H7 (cell line): ENCODE results near the gene ALPK1. TPM values are rescaled to one million over a fixed set of nuclear protein-coding genes. Genes with fewer than 3 reads are reported as not detected.
"Not testable (repeated sequence)": the region's sequence is repeated elsewhere in the genome, so short reads cannot be mapped to it uniquely, and the experiment has no call there.

ENCODE experiments used
- DNase-seq: peaks from one replicate; pipeline ENCODE4 v3.0.0; 2012
- H3K27me3 ChIP-seq: 2 replicates; pipeline ENCODE4 v1.6.0; 2011; ENCODE audit warnings: mild to moderate bottlenecking, low read length; ENCODE audit not compliant: control insufficient read depth, insufficient read depth
- H3K36me3 ChIP-seq: replicated peaks from 2 replicates; pipeline ENCODE4 v1.5.1; 2011; ENCODE audit warnings: low read length; ENCODE audit not compliant: control insufficient read depth, insufficient read depth
- H3K4me3 ChIP-seq: 2 replicates; pipeline ENCODE4 v1.5.1; 2011; ENCODE audit warnings: low read depth, mild to moderate bottlenecking, control low read depth, low read length, moderate library complexity; ENCODE audit not compliant: insufficient read depth
- total RNA-seq: library from RNA; depleted of rRNA; stranded (reverse); fragments of >200 nt; shearing (Covaris generic); gene quantifications from 2 replicates; pipeline ENCODE4 v1.2.3, GENCODE V29; 2014

Gene ALPK1
- total RNA-seq, 1 experiment from 2014 or later = not detected

DNA sequence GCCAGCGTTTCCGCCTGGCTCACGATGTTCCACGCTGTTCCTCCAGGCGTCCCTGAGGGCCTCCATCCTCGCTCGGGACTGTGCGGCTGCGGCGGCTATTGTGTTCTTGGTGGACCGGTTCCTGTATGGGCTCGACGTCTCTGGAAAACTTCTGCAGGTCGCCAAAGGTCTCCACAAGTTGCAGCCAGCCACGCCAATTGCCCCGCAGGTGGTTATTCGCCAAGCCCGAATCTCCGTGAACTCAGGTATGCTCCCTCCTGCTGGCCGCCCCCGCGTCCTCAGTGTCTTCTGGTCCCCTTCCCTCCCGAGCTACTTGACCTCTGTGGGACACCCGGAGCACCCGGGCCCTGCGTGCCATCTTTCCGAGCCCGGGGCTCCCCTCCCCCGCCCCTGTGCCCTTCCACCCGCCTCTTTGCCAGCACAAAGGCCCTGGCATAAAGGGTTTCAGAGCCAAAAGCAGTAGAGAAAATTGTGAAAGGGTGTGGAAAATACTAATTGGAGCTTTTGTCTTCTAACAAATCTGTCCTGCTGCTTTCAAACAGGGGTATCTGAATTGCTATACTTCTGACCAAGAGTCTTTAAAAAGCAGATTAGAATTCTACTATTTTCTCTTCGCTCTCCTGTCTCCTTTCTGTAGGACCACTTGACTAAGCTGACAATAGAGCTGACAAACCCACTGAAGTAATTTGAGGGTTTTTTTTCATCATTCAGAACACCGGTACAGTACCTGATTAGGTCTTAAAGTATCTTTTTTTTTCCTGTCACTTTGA lies 114.8 kb downstream of the ALPK1 start:
- Histone ChIP-seq H3K36me3 (no peaks in the 10 kb centered on the region), H3K4me3 (no peak overlapping the region; the same call in 1 of the 2 replicates), H3K27me3 (no peaks in the 10 kb centered on the region)
- peak; percentile 57 for DNase-seq

DNA sequence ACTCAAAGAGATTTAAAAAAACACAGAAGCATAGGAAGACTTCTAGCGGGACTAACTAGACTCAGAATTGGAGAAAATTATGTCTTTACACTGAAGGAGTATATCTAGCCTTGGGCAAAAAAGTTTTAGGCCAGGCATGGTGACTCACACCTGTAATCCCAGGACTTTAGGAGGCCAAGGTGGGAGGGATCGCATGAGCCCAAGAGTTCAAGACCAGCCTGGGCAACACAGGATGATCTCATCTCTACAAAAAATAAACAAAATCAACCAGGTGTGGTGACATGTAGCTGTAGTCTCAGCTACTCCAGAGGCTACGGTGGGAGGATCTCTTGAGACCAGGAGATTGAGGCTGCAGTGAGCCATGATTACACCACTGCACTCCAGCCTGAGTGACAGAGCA lies 119.3 kb downstream of the ALPK1 start:
- no peaks in the 10 kb centered on the region for H3K27me3 ChIP-seq
- H3K4me3 ChIP-seq = no peak overlapping the region
- no peaks in the 10 kb centered on the region for H3K36me3 ChIP-seq
- no peak for DNase-seq

DNA sequence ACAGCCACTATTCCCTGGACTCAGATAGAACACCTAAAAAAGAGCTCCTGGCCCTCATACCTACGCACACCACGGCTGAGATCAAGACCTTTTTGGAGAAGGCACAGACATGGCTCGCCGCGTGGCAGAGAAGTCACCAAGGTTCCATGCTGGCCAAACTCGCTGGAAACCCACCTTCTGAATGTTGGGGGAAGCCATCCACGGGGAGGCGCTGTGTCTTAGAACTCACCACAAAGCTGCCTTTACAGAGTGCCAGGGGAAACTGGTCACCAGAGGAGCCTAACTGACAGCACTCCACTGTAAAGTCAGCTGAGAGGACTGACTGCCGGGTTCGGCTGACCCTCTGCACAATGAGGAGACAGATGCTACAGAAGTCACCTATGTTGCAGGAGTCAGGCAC lies 120.9 kb downstream of the ALPK1 start:
- H3K36me3 ChIP-seq = no peaks in the 10 kb centered on the region
- H3K4me3 ChIP-seq = no peak overlapping the region
- H3K27me3 ChIP-seq = no peaks in the 10 kb centered on the region
- DNase-seq = peak; percentile 66

DNA sequence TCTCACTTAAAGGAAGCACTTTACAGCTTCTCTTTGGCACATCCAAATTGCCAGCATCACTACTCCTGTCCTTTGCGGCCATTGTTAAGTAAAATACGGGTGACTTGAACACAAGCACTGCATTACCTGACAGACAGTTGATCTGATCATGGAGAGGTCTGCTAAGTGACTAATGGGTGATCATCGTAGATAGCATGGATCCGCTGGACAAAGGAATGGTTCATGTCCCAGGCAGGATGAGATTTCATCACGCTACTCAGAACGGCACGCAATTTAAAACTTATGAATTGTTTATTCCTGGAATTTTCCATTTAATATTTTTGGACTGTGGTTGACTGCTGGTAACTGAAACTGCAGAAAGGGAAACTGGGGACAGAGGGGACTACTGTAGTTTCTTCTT lies 124.7 kb downstream of the ALPK1 start:
- no peak overlapping the region for H3K4me3 ChIP-seq
- no peaks in the 10 kb centered on the region for H3K27me3 ChIP-seq
- DNase-seq = no peak
- H3K36me3 ChIP-seq = no peaks in the 10 kb centered on the region

DNA sequence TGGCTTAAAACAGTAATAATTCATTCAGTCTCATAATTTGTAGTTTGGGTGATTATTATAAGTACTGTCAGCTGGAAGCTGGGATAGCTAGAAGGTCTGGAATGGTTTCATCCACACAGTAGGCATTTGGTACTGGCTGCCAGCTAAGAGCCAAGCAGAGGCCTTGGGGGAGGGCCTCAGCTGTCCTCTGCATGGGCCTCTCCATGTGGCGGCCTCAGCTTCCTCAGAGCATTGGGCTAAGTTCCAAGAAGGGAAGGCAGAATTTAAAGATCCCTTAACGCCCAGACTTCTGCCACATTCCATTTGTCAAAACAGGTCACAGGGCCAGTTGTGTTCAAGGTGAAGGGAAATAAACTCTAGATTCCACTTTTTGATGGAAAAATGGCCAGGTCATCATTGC lies 125.5 kb downstream of the ALPK1 start:
- no peak for DNase-seq
- Histone ChIP-seq H3K36me3 (no peaks in the 10 kb centered on the region), H3K4me3 (no peak overlapping the region), H3K27me3 (no peaks in the 10 kb centered on the region)

DNA sequence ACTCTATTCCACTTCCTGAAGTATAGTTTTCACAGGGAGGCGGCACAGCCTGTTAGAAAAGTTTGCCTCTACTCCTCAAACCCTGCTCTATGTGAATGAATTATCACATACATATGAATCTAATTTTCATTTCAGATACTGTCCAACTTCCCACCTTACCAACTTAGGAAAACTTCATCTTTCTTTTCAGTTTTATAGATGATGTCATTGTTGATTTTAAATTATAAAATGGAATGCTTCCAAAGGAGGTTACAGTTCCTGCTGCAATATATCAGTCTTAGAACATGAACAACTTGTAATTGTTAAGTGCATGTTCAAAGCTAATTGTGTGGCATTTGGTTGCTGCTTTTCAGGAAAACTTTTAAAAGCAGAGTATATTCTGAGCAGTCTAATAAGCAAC lies 126.4 kb downstream of the ALPK1 start:
- no peaks in the 10 kb centered on the region for H3K27me3 ChIP-seq
- no peak for DNase-seq
- H3K36me3 ChIP-seq = no peaks in the 10 kb centered on the region
- no peak overlapping the region for H3K4me3 ChIP-seq

DNA sequence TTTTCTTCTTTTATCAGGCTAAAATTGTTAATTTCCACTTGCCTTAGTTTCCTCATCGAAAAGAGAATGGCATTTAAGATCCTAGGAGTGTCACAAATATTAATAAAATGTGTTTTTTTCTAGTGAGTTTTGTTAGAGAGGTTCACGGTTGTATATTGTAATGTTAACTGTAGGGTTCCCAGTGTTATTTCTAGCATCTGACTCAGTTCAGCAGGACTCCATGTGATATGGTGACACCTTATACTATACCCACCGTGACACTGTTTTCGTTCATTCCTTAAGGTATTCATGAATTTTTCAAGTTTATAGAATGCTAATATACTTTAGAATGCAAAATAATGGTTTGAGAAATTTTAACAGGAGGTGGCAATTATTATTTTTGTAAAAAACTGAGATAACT lies 128.7 kb downstream of the ALPK1 start:
- no peak for DNase-seq
- H3K27me3 ChIP-seq = no peaks in the 10 kb centered on the region
- H3K36me3 ChIP-seq = no peaks in the 10 kb centered on the region
- no peak overlapping the region for H3K4me3 ChIP-seq

DNA sequence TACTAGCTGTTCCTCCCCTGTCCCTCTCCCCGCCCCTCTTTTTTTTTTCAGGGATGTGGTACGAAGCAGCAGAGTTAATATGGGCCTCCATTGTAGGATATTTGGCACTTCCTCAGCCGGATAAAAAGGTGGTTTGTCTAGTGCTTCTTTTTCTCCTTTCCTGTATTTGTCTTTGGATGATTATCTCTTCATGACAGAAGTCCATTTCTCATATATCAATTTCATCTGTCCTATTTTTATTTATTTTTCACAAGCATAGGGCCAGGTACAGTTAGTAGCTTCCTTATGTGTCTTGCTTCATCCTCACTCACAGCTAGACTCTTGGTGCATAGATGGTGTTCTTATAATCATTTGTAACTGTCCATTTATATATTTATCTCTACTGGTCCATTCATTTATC lies 129.2 kb downstream of the ALPK1 start:
- Histone ChIP-seq H3K27me3 (no peaks in the 10 kb centered on the region), H3K36me3 (no peaks in the 10 kb centered on the region), H3K4me3 (no peak overlapping the region)
- no peak for DNase-seq

DNA sequence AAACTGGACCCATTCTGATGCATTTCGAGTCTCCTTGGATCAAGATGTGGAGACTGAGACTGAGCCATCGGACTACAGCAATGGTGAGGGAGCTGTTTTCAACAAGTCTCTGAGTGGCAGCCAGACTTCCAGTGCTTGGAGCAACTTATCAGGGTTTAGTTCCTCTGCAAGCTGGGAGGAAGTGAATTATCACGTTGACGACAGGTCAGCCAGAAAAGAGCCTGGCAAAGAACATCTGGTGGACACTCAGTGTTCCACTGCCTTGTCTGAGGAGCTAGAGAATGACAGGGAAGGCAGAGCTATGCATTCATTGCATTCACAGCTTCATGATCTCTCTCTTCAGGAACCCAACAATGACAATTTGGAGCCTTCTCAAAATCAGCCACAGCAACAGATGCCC lies 134.0 kb downstream of the ALPK1 start:
- no peak overlapping the region for H3K4me3 ChIP-seq
- no peaks in the 10 kb centered on the region for H3K36me3 ChIP-seq
- no peaks in the 10 kb centered on the region for H3K27me3 ChIP-seq
- DNase-seq = no peak

DNA sequence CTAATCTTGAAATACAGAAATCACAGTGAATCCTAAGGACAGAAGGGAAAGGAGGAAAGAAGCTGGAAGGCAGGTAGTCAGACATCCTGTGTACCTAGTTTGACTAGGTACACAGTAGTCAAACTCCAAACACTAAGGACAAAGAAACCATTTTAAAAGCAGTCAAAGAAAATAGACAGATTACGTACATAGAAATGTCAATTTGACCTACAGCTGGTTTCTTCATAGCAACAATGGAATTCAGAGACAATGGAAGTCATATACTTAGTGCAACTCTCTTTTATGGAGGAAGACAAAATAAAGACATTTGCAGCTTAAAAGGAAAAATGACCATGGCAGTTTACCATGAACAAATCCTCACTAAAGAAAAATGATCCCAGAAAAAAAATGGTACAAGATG lies 139.8 kb downstream of the ALPK1 start:
- Histone ChIP-seq H3K36me3 (no peaks in the 10 kb centered on the region), H3K27me3 (no peaks in the 10 kb centered on the region), H3K4me3 (no peak overlapping the region)
- DNase-seq = no peak

DNA sequence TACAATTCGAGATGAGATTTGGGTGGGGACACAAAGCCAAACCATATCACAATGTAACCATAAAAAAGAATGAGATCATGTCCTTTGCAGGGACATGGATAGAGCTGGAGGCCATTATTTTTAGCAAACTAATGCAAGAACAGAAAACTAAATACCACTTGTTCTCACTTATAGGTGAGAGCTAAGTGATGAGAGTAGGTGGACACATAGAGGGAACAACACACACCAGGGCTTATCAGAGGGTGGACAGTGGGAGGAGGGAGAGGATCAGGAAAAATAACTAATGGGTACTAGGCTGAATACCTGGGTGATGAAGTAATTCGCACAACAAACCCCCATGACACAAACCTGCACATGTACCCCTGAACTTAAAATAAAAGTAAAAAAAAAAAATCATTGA lies 145.1 kb downstream of the ALPK1 start:
- DNase-seq, H3K4me3 ChIP-seq, H3K36me3 ChIP-seq, H3K27me3 ChIP-seq: not testable (repeated sequence)

DNA sequence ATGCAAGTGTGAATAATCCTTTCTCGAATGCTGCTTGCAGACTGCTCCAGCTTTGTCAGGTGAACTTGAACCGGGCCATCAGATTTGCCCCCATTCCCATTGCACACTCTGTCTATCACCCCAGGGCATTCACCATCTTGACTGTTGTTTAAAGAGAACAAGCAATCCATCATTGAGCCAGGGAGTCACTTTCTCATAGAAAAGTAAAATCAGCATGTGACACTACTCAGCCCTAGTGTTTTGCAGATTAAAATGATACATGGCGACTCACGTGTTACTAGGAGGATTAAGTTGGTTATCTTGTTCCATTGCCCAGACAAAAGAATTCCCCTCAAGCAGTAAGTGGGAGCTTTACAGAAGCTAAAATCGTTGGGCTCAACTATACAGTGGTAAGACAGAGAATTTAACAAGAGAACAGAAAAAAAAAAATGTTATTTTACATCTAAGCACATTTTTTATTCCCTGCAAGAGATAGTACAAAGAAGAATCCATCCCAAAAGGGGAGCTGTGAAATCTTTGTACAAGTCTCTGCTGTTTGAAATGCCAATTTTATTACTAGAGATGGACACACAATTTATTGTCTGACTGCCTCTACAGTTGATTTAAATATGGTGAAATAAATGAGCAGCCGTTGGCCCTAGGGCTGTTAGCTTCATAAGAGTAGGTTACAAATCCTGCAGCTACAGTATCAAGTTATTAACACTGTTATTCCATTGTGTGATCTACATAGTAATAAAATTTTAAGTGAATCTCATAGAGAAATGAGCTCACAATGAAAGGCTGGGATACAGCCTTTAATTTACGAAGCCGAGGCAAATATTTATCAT lies 151.3 kb downstream of the ALPK1 start:
- no peak for DNase-seq
- Histone ChIP-seq H3K27me3 (no peaks in the 10 kb centered on the region), H3K4me3 (no peak overlapping the region), H3K36me3 (no peaks in the 10 kb centered on the region)

DNA sequence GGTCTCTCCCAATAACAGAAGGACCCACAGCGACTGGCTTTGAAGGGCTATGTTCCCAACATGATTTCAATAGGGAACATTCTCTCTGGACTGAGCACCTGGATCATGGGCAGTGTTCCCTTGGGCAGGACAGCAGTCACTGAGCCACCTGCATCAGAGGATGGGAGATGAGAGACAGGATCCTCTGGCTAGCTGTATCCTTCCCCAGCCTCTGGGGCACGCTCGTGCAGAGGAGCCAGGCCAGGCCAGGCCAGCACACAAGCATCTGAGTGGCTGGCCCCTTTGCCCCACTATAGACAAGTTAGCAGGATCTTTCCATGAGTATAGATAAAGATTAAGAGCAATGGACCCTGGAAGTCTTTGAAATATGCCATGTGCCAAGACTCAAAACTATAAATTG lies 152.5 kb downstream of the ALPK1 start:
- Histone ChIP-seq H3K4me3 (no peak overlapping the region), H3K36me3 (no peaks in the 10 kb centered on the region), H3K27me3 (no peaks in the 10 kb centered on the region)
- peak; percentile 10 for DNase-seq

DNA sequence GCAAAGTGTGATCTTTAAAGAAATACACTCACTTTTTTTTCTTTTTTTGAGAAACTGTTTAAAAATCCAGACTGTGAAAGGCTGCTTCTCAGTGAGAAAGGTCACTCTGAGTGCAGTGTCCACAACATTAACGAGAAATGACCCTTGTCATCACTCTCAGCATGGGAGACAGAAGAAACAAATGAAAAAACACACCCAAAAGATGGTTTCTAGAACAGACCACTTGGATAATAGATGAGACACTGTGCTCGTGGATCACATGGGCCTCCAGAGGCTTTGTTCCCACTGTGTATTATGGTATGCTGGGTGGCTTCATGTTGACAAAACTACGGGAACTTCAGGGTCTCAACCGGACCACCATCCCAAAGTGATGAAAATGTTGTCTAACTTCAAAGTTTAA lies 153.9 kb downstream of the ALPK1 start:
- Histone ChIP-seq H3K36me3 (no peaks in the 10 kb centered on the region), H3K27me3 (no peaks in the 10 kb centered on the region), H3K4me3 (no peak overlapping the region)
- DNase-seq = no peak

DNA sequence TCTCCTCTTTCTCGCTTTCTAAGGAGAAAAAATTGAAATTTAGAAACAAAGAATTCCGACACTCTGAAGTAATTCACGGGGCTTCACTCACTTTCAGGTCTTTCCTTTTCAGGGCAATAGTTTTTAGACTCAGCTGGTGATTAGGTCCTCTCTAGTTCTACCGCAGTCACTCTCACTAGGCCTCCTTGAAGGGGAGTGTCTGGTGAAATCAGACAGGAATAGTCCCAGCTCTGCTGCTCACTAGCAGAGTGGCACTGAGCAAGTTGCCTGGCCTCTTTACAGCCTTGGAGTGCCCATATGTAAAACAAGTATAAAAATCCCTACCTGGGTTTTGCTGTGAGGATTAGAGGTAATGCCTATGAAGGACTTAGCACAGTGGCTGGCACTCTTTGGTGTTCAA lies 154.7 kb downstream of the ALPK1 start:
- DNase-seq = peak; percentile 6
- no peak overlapping the region for H3K4me3 ChIP-seq
- H3K36me3 ChIP-seq = no peaks in the 10 kb centered on the region
- no peaks in the 10 kb centered on the region for H3K27me3 ChIP-seq
